ENCODE results near the gene TOX3.

TOX3 gene

GRCh38 chr16:52455549-52456277 is 91.2 kb downstream of the TOX3 start:
- DNase-seq (ENCODE audit: low read depth in 1 of 2, low spot score in 1 of 2): no peak

DNA sequence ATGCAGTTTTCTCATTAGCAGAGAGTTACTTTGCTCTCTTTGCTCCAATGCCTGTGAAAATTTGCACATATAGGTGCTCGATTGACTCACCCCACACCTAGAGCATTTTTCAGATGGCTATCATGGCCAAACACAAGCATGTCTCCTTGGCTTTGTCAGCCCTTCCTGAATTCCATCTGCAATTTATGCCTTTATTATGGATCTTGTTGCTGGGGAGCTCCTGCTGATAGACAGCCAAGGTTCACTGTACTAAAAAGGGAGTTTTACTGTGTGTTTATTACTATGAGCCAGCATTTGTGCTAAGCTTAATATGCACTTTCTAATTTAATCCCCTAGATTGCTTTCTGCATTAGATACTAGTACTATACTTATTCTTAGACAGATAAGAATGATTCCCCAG is 93.3 kb downstream of the TOX3 start:
- no peak for DNase-seq (ENCODE audit: low read depth in 1 of 2, low spot score in 1 of 2)

- DNase-seq (ENCODE audit: low read depth in 1 of 2, low spot score in 1 of 2): no peak
Observed at GRCh38 chr16:52451971-52452421, 94.9 kb downstream of the TOX3 start.

DNA sequence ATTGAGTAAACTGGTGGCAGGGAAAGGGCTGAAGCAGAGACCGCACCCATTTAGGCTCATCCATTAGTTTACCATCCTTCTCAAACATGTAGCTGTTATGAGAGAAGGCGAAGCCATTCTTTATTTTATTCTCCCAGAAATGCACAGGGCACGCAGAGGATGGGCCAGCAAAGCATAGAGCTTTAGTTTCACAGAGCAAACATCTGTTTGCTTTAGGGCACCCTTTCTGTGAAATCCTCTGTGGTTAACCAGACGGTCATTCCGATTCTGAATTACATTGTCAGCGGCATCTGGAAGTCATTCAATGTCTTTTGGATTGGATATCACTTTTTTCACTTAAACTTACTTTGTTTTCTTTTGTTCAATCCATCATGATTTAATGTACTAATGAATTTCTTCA is 96.0 kb downstream of the TOX3 start:
- no peak for DNase-seq (ENCODE audit: low read depth in 1 of 2, low spot score in 1 of 2)

DNA sequence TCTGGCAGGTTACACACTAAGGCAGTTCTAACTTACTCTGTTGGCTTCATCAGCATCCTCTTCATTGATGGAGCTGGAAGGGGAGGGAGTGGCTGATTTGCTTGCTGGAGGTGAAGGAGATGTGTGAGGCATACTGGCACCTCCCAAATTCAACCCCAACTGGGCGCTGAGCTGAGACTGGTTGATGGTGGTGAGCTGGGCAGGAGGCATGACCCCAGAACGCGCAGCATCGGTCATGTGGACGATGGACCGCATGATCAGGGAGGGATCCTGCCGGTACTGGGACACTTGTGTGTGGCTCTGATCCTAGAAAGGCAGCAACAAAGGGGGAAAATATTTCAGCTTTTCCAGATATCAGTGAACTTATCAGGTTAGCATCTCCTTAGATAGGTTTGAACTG is 96.7 kb downstream of the TOX3 start:
- DNase-seq (ENCODE audit: low read depth in 1 of 2, low spot score in 1 of 2): no peak

GRCh38 chr16:52446080-52446479 is 100.9 kb downstream of the TOX3 start:
- no peak for DNase-seq (ENCODE audit: low read depth in 1 of 2, low spot score in 1 of 2)

DNA sequence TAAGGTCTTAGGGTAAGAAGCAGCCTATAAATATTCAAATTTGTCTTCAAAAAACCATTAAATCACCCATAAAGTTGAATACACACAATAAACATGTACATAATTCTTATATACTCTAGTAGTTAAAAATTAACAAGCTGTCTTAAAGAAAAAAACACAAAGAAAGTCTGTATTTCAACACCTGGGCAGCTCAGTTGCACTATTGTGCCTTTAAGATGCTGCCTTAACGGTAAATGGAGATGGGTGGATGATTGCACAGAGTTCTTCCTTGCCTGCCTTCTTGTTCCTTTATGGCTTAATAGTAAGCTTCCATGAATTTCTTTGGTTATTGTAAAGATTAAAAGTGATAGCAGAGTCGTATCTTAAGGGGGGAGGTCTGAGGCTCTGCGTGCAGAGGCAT is 105.1 kb downstream of the TOX3 start:
- no peak for DNase-seq (ENCODE audit: low read depth in 1 of 2, low spot score in 1 of 2)

DNA sequence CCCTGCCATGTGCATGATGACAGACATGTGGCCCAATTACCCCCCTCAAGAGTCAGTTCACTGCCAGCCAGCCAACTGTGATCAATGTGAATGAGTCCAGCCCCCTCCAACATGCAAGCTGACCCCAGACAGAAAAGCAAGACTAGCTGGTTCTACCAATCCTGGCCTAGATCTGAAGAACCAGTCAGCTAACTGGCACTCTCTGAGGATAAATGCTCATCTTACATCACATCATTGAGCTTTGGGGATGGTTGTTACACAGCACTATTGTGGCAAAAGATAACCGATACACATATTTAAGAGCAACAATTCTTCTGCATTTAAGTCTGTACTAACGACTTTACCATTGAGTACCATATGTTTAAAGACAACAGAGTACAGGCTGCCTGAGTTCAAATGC is 106.7 kb downstream of the TOX3 start:
- DNase-seq (ENCODE audit: low read depth in 1 of 2, low spot score in 1 of 2): no peak

DNA sequence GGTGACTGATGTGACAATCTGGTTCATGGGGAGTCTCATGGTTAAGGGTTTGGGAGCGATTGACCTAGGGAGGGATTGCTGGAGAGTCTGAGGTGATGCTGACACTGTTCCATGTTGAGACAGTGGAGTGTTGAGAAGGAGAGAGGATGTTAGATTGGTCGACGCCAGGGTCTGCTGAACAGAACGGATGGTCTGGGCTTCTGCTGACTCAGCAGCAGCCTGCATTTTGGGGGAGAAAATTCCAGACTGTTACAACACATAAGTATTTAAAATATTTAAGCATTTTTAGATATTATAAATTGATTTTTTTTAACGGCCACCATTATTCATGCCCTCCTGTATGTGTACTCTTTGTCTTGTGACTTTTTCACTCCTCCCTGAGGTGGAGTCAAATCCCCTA is 107.2 kb downstream of the TOX3 start:
- no peak for DNase-seq (ENCODE audit: low read depth in 1 of 2, low spot score in 1 of 2)

DNA sequence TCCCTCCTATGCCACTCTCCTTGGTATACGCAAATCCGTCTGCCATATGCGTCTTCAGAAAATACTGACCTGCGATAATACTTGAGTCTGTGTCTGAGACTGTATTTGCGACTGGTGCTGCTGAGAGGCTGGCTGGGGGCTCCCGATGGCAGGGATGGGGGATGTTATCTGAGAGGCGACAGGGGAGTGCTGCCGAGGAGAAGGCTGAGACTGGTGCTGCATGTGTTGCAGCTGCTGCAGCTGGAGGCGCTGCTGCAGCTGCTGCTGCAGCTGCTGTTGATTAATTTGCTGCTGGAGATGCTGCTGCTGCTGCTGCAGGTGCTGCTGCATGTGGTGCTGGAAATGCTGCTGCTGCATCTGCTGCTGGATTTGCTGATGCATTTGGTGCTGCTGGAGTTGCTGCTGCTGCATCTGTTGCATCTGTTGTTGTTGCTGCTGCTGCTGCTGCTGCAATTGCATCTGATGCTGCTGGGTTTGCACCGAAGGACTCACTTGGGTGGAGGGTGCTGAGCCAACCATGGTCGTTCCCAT is 107.7 kb downstream of the TOX3 start:
- DNase-seq (ENCODE audit: low read depth in 1 of 2, low spot score in 1 of 2): no peak

DNA sequence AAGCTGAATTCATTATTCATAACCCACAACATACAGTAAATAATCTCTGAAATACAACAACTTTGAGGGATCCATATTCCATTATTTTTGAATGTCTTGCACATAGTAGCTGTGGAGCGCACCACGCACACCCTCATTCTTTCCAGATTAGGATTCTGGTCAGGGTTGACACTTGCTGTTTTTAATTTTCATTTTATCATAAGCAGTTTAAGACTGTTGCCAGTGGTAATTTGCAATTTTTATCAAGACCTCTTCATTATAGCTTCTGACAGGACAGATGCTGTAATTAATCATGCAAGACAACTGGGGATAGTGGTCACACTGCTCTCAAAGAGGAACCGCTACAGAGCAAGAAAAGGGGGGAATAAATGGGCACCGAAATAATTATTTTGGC is 109.7 kb downstream of the TOX3 start:
- no peak for DNase-seq (ENCODE audit: low read depth in 1 of 2, low spot score in 1 of 2)

DNA sequence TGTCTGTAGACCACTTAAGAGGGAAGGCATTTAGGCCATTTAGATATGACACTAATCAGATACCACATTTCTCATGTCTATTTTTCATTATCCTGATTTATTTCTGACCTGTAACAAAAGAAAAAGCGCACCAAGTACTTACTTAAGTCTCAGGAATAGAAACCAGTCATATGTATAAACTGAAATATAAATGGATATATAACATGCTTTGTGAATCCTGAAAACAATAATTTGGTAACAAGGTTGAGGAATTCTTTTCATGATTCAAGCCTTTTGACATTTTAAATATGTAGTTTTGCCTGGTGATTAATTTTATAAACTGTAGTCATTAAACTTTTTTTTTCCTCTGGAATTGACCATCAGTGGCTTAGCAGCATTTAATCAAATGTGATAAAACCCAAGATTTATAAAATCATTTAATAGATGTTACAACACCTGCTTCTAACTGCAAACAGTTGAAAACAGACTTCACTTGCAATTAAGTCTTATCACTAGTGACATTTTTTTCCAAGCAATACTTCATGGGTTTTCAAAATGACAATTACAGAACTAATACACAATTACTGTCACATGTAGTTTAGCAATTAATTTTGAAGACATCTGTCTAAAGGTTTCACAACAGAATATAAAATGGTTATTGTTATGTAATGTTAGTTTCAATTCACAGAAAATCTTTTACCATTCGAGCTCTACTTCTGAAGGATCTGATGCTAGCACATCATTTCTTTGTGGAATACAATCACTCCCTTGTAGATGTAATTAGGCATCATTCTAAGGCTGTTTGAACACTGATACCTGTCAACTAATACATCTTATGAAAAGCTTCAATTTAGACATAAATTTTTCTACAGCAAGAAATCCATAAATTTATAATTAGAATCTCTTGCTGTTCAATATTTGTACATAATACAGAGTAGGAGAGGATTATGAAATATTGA is 110.3 kb downstream of the TOX3 start:
- no peak for DNase-seq (ENCODE audit: low read depth in 1 of 2, low spot score in 1 of 2)

- DNase-seq (ENCODE audit: low read depth in 1 of 2, low spot score in 1 of 2): no peak
Observed at GRCh38 chr16:52434224-52434623, 112.7 kb downstream of the TOX3 start.

GRCh38 chr16:52433643-52434042 is 113.3 kb downstream of the TOX3 start:
- DNase-seq (ENCODE audit: low read depth in 1 of 2, low spot score in 1 of 2): no peak

DNA sequence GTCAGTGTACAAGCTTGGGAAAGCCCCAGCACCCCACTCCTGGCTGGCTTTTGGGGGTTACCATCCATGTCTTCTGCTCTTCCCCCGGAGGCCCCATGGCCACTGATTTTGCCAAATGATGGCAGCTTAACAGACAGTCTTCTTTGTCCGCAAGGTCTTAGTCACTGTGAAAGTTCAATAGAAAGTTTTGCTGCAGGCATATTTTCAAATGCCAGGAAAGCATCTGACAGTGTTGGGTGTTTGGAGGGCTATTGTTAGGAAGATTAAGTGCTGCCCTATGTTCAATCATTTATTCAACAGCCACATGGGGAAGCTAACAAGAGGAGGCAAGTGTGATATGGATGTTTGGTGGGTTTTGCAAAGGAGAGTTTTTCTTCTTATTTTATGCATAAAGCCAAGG is 122.4 kb downstream of the TOX3 start:
- no peak for DNase-seq (ENCODE audit: low read depth in 1 of 2, low spot score in 1 of 2)

GRCh38 chr16:52422307-52422706 is 124.6 kb downstream of the TOX3 start:
- no peak for DNase-seq (ENCODE audit: low read depth in 1 of 2, low spot score in 1 of 2)

DNA sequence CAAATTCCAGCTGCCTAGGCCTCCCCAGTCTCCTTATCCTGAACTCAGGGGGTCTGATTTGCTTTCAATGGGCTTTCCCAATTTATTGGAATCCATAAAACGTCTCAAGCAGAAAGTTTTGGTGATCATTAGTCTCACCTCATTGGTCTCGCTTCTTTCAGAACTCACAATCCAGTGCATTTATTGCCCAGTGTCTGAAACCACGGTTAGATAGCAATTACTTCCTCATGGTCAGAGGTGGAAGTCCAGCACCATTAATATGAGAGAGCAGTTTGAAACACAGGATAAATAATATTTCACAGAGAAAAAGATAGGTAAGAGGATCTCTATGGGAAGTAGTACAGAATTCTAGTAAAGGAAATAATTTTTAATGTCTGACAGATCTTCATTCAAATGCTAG is 128.7 kb downstream of the TOX3 start:
- no peak for DNase-seq (ENCODE audit: low read depth in 1 of 2, low spot score in 1 of 2)

DNA sequence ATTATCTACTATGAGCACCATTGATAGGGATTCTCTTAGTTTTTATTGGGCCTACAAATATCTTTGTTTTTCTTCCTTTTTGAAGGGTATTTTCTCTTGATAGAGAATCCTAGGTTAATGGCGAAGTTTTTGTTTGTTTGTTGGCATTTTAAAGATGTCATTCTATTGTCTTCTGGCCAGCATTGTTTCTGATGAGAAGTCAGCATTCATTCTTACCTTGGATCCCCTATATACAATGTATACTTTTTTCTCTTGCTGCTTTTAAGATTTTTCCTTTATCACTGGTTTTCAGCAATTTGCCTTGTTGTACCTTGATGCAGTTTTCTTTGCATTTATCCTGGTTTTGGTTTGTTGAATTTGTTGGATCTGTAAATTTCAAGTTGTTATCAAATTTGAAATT is 130.1 kb downstream of the TOX3 start:
- DNase-seq (ENCODE audit: low read depth in 1 of 2, low spot score in 1 of 2): no peak

- no peak for DNase-seq (ENCODE audit: low read depth in 1 of 2, low spot score in 1 of 2)
Observed at GRCh38 chr16:52411011-52411410, 135.9 kb downstream of the TOX3 start.

GRCh38 chr16:52408191-52408845 is 138.6 kb downstream of the TOX3 start:
- DNase-seq (ENCODE audit: low read depth in 1 of 2, low spot score in 1 of 2): no peak

DNA sequence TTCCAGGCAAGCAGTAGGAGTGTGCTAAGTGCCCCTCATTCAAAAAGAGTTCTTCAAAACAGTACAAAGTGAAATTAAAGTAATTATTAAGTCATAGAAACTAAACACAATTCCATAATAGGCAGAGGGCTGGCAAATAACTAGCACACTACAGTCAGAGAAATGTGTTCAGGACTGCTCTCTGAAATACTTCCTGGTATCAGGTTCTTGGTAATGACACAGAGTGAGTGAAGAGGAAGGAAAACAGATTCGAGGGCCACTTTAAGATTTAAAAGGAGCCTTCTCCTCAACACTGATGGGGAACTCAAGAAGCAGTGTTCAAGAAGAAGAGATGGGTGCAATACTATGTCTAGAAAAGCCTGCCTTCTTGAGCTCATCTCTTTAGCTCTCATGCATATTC is 139.2 kb downstream of the TOX3 start:
- no peak for DNase-seq (ENCODE audit: low read depth in 1 of 2, low spot score in 1 of 2)

DNA sequence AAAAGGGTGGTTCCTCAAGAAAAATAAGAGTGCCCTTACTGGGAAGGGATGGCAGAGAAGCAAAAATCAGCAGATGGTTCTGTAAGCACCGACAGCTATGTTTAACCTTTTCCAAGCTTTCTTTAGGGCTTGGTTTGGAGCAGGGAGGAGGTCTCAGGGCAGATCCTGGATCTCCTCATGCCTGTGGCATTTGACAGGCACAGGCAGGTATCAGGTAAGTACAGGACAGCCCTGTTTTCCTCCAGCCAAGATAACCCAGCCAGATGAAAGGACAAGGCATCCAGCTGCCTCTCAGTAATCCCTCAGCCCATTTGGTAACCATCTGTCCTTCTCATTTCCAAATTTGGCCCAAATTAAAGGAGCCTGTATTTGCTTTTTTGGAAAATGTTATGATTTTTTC is 141.5 kb downstream of the TOX3 start:
- DNase-seq (ENCODE audit: low read depth in 1 of 2, low spot score in 1 of 2): no peak

Measured in activated T-helper 1 cell treated with anti-CD3 and anti-CD28 coated beads, Interleukin-2, amount 50 U/mL, for 16 hours (primary cell).